Fibroblast of the aortic adventitia (primary cell): ENCODE results near the gene R3HDML. TPM values are rescaled to one million over a fixed set of nuclear protein-coding genes. Genes with fewer than 3 reads are reported as not detected.

Experiments used
- DNase-seq: peaks from one replicate; pipeline ENCODE4 v3.0.0-alpha.2; 2010; ENCODE audit warnings: low read depth
- H3K4me3 ChIP-seq: 2 replicates; pipeline ENCODE4 v1.5.1; 2011; ENCODE audit warnings: low read depth, mild to moderate bottlenecking, control low read depth, low read length, moderate library complexity
- CTCF ChIP-seq: IDR thresholded peaks from 2 replicates; pipeline ENCODE4 v1.5.1; 2011; ENCODE audit warnings: mild to moderate bottlenecking, low read length, control low read depth, inconsistent platforms; ENCODE audit not compliant: insufficient read depth
- small RNA-seq: library from RNA; depleted of rRNA; stranded (forward); fragments of <200 nt; gene quantifications from one replicate; pipeline ENCODE3, GENCODE V24; 2012
- total RNA-seq: library from RNA; depleted of rRNA; stranded (reverse); fragments of >200 nt; gene quantifications from 2 replicates; pipeline ENCODE4 v1.2.3, GENCODE V29; 2012; ENCODE audit warnings: low replicate concordance

Gene R3HDML
- total RNA-seq, 1 donor = not detected

GRCh38 chr20:44399446-44399845, 62.6 kb downstream of the R3HDML start:
- no peak for DNase-seq
- H3K4me3 ChIP-seq = no peak overlapping the region
- no peak for TF ChIP-seq CTCF

GRCh38 chr20:44400671-44400969, 63.8 kb downstream of the R3HDML start:
- no peak for TF ChIP-seq CTCF
- no peak for DNase-seq
- no peak overlapping the region for H3K4me3 ChIP-seq

Small RNAs within 50 kb of the gene (small RNA-seq; reads per million reads assigned to genes)
- gene RF00019 = not detected

Other genes with a start within 250 kb of the R3HDML start
- gene JPH2, start 149.9 kb upstream of the R3HDML start, total RNA-seq = under 0.01 and 0.82 TPM in 2 replicates
- gene OSER1, start 126.3 kb upstream of the R3HDML start, total RNA-seq = 12.6 and 45.1 TPM in 2 replicates
- gene GDAP1L1, start 89.7 kb upstream of the R3HDML start, total RNA-seq = 0.18 and 0.90 TPM in 2 replicates
- 1.8 and 11.0 TPM in 2 replicates for gene FITM2, start 25.8 kb upstream of the R3HDML start, total RNA-seq
- gene HNF4A, start 18.7 kb downstream of the R3HDML start, total RNA-seq = not detected in 2 replicates
- gene TTPAL, start 138.8 kb downstream of the R3HDML start, total RNA-seq = 11.1 and 18.0 TPM in 2 replicates
- gene SERINC3, start 185.0 kb downstream of the R3HDML start, total RNA-seq = 113 and 160 TPM in 2 replicates
- gene PKIG, start 245.5 kb downstream of the R3HDML start, total RNA-seq = 83.2 and 134 TPM in 2 replicates